Endothelial cell of umbilical vein (primary cell): ENCODE data around the gene RAB17. TPM values are rescaled to one million over a fixed set of nuclear protein-coding genes. Genes with fewer than 3 reads are reported as not detected.

ENCODE experiments used
- BruUV-seq: library from RNA; stranded (reverse); fragments of 400-500 nt; replicated peaks from 2 replicates; lab custom pipeline; 2021; lab: Mats Ljungman, UMichigan
- CTCF ChIA-PET: fragments of 300-600, 350-600 bp; sonication (Branson Sonifier 250); formaldehyde crosslinking; loops from one replicate; lab custom pipeline; 2021; ENCODE audit warnings: antibody characterized with exemption, inconsistent platforms; lab: Charles Lee
- POLR2A ChIA-PET: fragments of 300-600, 350-600 bp; sonication (Branson Sonifier 250); formaldehyde crosslinking; loops from one replicate; lab custom pipeline; 2021; ENCODE audit warnings: antibody characterized with exemption, inconsistent platforms; lab: Charles Lee
- DNase-seq: peaks from one replicate; pipeline ENCODE4 v3.0.0-alpha.2; 2011; ENCODE audit warnings: low read depth, low spot score
- FAIRE-seq: peaks from 2 replicates; lab custom pipeline; 2011; peaks lifted over from hg19 to GRCh38; lab: Jason Lieb, UNC
- H2AFZ ChIP-seq: 2 replicates; pipeline ENCODE4 v1.6.0; 2012; ENCODE audit warnings: low read depth, low read length, control low read depth, inconsistent platforms
- H3K27ac ChIP-seq: 2 replicates; pipeline ENCODE4 v1.5.1; 2011; ENCODE audit warnings: low read depth, mild to moderate bottlenecking, control low read depth, low read length, moderate library complexity; ENCODE audit not compliant: insufficient read depth
- H3K27me3 ChIP-seq, 2 experiments: 2 replicates each; pipeline versions ENCODE4 v1.6.0 to v1.6.1; 2011; ENCODE audit warnings: low read length in 2 of 2, mixed read lengths in 1 of 2; ENCODE audit not compliant: control insufficient read depth in 2 of 2, insufficient read depth in 2 of 2
- H3K36me3 ChIP-seq, 2 experiments: 2 replicates in 1 of 2; 3 replicates in 1 of 2; pipeline ENCODE4 v1.5.1; 2011; ENCODE audit warnings: low read length in 2 of 2, mild to moderate bottlenecking in 1 of 2, moderate library complexity in 1 of 2; ENCODE audit not compliant: control insufficient read depth in 2 of 2, insufficient read depth in 2 of 2; ENCODE audit errors: extremely low read depth in 1 of 2
- H3K4me1 ChIP-seq: 3 replicates; pipeline ENCODE4 v1.5.1; 2011; ENCODE audit warnings: mild to moderate bottlenecking, low read length; ENCODE audit not compliant: control insufficient read depth, insufficient read depth; ENCODE audit errors: extremely low read depth
- H3K4me2 ChIP-seq: 2 replicates; pipeline ENCODE4 v1.6.1; 2011; ENCODE audit warnings: low read length, control low read depth, mixed read lengths; ENCODE audit not compliant: insufficient read depth
- H3K4me3 ChIP-seq, 3 experiments: fragments of 200-600 bp in 1 of 3; sonication (generic), shearing (Covaris generic) in 1 of 3; replicated peaks in 1 of 3; 2 replicates each; pipeline ENCODE4 v1.5.1; 2011 to 2016; ENCODE audit warnings: control low read depth in 3 of 3, low read length in 3 of 3, mild to moderate bottlenecking in 2 of 3, inconsistent platforms in 1 of 3, low read depth in 1 of 3, moderate library complexity in 1 of 3; ENCODE audit not compliant: insufficient read depth in 1 of 3
- H3K79me2 ChIP-seq: 2 replicates; pipeline ENCODE4 v1.6.0; 2012; ENCODE audit warnings: low read length, inconsistent platforms; ENCODE audit not compliant: control insufficient read depth, insufficient read depth
- H3K9ac ChIP-seq: replicated peaks from 2 replicates; pipeline ENCODE3; 2011; ENCODE audit warnings: low read length, control low read depth; ENCODE audit not compliant: insufficient read depth; ENCODE audit errors: extremely low read depth
- H3K9me1 ChIP-seq: replicated peaks from 3 replicates; pipeline ENCODE4 v1.6.0; 2011; ENCODE audit warnings: mild to moderate bottlenecking, low read length; ENCODE audit not compliant: control insufficient read depth, insufficient read depth; ENCODE audit errors: extremely low read depth
- H3K9me3 ChIP-seq: replicated peaks from 2 replicates; pipeline ENCODE4 v1.5.1; 2012; ENCODE audit warnings: low read length, inconsistent platforms; ENCODE audit not compliant: control insufficient read depth, insufficient read depth
- H4K20me1 ChIP-seq: replicated peaks from 2 replicates; pipeline ENCODE3; 2011; ENCODE audit warnings: mild to moderate bottlenecking, low read length; ENCODE audit not compliant: control insufficient read depth, insufficient read depth; ENCODE audit errors: extremely low read depth
- EZH2 ChIP-seq: IDR thresholded peaks from 2 replicates; pipeline ENCODE4 v1.6.1; 2012; ENCODE audit warnings: borderline replicate concordance, low read depth, mild to moderate bottlenecking, moderate library complexity, low read length, inconsistent platforms; ENCODE audit not compliant: severe bottlenecking
- GATA2 ChIP-seq: IDR thresholded peaks from 2 replicates; pipeline ENCODE4 v1.7.0; 2011; ENCODE audit warnings: low read depth, mild to moderate bottlenecking, moderate library complexity, mixed read lengths, low read length; ENCODE audit not compliant: insufficient read length, insufficient read depth
- JUN ChIP-seq: IDR thresholded peaks from 2 replicates; pipeline ENCODE4 v1.6.1; 2011; ENCODE audit warnings: borderline replicate concordance, low read depth; ENCODE audit not compliant: insufficient read length, insufficient read depth
- MYC ChIP-seq: IDR thresholded peaks from one replicate; pipeline ENCODE4 v1.6.1; 2011; ENCODE audit warnings: mild to moderate bottlenecking, low read depth, low read length
- POLR2A ChIP-seq: IDR thresholded peaks from 2 replicates; pipeline ENCODE4 v1.6.1; 2012; ENCODE audit warnings: low read depth, mild to moderate bottlenecking, control low read depth, low read length
- dilution Hi-C: fragments of 300-500 bp; cut with MboI; formaldehyde crosslinking; loops from one replicate; pipeline ENCODE4 v1.15.0; 2019; ENCODE audit warnings: low sequenced_read_pairs; ENCODE audit not compliant: extremely low pct_ligation_motif_present
- intact Hi-C: fragments of 100-400 bp; cut with micrococcal nuclease; formaldehyde crosslinking; loops from one replicate; pipeline ENCODE4 v1.10.0; 2022
- polyA plus RNA-seq, 4 experiments: library from polyadenylated mRNA; depleted of rRNA in 3 of 4; stranded (reverse) in 3 of 4; unstranded in 1 of 4; fragments of >200 nt; gene quantifications; 2 replicates each; pipeline versions ENCODE4 v1.2.1 to v1.2.3, GENCODE V29; 2011 to 2012; ENCODE audit warnings: missing spikeins in 1 of 4
- total RNA-seq: library from RNA; stranded (reverse); gene quantifications from 2 replicates; pipeline ENCODE4 v1.2.3, GENCODE V29; 2021
- TF ChIP-seq, protein P1 (sequence below): IDR thresholded peaks from 2 replicates; pipeline ENCODE4 v1.6.1; 2011; ENCODE audit not compliant: insufficient read depth, insufficient read length
- TF ChIP-seq, protein P2 (sequence below), 2 donors: IDR thresholded peaks; 1 replicate in 1 of 2; 2 replicates in 1 of 2; pipeline ENCODE4 v1.5.1; 2011; ENCODE audit warnings: low read length in 2 of 2, mild to moderate bottlenecking in 2 of 2, moderate library complexity in 2 of 2, control low read depth in 1 of 2, inconsistent platforms in 1 of 2, low read depth in 1 of 2; ENCODE audit not compliant: insufficient read depth in 1 of 2; ENCODE audit errors: extremely low read depth in 1 of 2

Gene RAB17
- total and polyA plus RNA-seq, 2 donors (not counting 3 experiments of a cell fraction or from before 2014, with no cell fraction given): 0.41 to 0.77 TPM

DNA sequence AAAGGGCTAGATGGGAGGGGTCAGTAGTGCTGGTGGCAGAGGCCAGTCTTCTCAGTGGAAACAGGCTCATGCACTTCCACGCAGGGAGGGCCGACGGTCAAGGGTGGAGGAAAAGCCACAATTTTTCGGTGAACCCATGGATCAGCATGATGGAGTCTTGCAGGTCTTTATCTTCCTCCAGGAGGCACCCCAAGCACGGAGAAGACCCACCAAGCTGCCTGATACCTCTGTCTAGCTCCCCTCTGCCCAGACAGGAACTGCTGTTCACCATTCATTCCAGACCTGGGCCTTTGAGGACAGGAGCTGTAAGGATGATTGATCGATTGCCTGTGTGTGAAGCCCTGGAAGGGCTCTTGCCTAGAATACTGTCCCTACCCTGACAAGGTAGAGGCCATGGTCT, 34.0 kb upstream of the RAB17 start:
- H3K4me1 ChIP-seq: peaks cover 13% of the 10 kb centered on the region
- H3K9me1 ChIP-seq: no peaks in the 10 kb centered on the region
- ChIA-PET CTCF (interaction anchor here (0.8 to 1.2 kb wide), 2 partner anchors 48 to 53 kb away, joined by 3 to 4 read pairs; no protein-coding TSS in a partner anchor), POLR2A (no interaction called here)
- intact Hi-C loops (loop anchor here (5.0 kb wide), 1 partner anchor 1367 kb away; no protein-coding TSS in a partner anchor), dilution Hi-C loops (no loop called here)
- no peak overlapping the region for H3K4me2 ChIP-seq
- H3K79me2 ChIP-seq: no peaks in the 10 kb centered on the region
- H3K36me3 ChIP-seq: no peaks in the 10 kb centered on the region
- no peak overlapping the region for H3K9ac ChIP-seq
- H3K9me3 ChIP-seq: no peaks in the 10 kb centered on the region
- H2AFZ ChIP-seq: no peak overlapping the region
- no peak for FAIRE-seq
- BruUV-seq: no TSS peak
- DNase-seq: no peak
- H3K4me3 ChIP-seq: no peak overlapping the region
- H3K27ac ChIP-seq: no peak overlapping the region
- TF ChIP-seq GATA2 (no peak), MYC (no peak), EZH2 (no peak), POLR2A (no peak), JUN (no peak)
- TF ChIP-seq, protein P1, sequence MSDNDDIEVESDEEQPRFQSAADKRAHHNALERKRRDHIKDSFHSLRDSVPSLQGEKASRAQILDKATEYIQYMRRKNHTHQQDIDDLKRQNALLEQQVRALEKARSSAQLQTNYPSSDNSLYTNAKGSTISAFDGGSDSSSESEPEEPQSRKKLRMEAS: no peak
- TF ChIP-seq, protein P2, sequence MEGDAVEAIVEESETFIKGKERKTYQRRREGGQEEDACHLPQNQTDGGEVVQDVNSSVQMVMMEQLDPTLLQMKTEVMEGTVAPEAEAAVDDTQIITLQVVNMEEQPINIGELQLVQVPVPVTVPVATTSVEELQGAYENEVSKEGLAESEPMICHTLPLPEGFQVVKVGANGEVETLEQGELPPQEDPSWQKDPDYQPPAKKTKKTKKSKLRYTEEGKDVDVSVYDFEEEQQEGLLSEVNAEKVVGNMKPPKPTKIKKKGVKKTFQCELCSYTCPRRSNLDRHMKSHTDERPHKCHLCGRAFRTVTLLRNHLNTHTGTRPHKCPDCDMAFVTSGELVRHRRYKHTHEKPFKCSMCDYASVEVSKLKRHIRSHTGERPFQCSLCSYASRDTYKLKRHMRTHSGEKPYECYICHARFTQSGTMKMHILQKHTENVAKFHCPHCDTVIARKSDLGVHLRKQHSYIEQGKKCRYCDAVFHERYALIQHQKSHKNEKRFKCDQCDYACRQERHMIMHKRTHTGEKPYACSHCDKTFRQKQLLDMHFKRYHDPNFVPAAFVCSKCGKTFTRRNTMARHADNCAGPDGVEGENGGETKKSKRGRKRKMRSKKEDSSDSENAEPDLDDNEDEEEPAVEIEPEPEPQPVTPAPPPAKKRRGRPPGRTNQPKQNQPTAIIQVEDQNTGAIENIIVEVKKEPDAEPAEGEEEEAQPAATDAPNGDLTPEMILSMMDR (IDR thresholded peaks at IDR 0.05; ENCODE audit: extremely low read depth in 1 of 2, insufficient read depth in 1 of 2, low read depth in 1 of 2, low read length in 2 of 2): no peak
- H3K27me3 ChIP-seq: no peaks in the 10 kb centered on the region
- H4K20me1 ChIP-seq: no peaks in the 10 kb centered on the region
